ENCODE results near the gene APBB2. TPM values are rescaled to one million over a fixed set of nuclear protein-coding genes. Genes with fewer than 3 reads are reported as not detected.

Gene APBB2
- polyA plus RNA-seq, 12 donors, result 32.7 to 1,075 (median 44.2) TPM

DNA sequence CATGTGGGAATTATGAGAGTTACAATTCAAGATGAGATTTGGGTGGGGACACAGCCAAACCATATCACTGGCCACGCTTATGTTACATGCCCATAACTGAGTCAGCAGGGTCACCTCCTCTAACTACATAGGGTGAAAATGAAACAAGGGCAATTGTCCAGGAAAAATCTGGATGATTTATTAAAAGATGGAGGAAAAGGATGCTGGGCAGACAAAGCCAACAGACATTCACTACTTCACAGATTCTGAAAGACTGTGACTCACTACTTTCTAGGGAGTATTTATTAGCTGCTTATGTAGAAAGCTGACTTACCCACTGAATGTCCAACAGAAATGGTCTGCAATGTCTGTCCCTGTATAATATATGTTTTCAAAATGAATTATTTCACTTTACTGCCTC is 72.4 kb downstream of the APBB2 start:
- peak; percentile 65 for DNase-seq

DNA sequence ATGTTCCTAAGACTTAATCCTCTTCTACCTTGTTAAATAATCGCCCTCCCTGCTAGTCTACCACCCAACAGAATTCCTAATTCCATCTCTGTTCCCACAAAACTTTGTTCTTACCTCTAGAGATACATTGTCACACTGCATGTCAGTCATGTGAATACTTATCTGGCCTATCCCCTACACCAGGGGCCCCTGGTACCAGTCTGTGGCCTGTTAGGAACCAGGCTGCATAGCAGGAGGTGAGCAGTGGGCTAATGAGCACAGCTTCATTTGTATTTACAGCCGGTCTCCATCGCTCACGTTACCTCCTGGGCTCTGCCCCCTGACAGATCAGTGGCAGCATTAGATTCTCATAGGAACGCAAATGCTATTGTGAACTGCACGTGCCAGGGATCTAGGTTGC is 73.9 kb downstream of the APBB2 start:
- DNase-seq, result no peak

DNA sequence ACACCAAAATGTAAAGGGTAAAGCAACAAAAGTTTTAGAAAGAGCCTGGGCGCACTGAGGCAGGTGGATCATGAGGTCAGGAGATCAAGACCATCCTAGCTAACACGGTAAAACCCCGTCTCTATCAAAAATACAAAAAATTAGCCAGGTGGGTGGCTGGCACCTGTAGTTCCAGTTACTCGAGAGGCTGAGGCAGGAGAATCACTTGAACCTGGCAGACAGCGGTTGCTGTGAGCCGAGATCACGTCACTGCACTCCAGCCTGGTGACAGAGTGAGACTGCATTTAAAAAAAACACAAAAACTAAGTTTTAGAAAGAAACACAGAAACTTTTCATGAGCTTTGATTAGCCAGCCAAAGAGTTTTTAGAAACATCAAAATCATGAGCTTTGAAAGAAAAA is 76.5 kb downstream of the APBB2 start:
- no peak for DNase-seq

DNA sequence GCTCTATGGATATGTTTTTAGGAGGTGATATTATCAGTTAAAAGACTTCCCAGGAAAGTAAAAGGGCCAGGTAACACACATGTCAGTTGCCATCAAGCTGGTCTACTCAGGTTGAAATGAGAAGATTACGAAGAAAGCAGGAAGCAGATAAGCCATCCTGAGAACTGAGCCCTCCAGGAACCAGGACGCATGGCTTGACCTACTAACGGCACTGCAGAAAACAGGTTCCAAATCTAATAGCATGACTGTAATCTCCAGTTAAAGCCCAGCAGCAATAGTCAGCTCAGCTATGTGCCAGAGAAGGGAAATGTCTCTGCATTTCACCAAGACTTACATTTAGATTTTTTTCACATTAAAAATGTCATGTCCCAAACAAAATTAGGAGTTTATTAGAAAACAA is 77.9 kb downstream of the APBB2 start:
- no peak for DNase-seq

DNA sequence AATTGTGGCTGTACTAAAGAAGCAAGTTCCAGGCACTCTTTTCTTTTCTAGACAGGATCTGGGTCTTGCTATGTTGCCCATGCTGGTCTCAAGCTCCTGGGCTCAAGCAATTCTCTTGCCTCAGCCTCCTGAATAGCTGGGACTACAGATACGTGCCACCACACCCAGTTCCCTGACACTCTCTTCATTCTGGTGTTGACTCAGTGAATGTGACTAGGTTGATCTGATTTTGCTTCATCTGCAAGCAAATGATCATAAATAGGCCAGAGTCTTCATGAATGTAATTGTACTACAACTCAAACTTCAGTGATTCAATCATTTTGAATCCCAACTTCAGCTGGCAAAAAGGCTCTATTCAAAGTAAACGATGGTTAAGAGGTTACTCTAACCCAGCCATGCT is 78.5 kb downstream of the APBB2 start:
- DNase-seq, result no peak

DNA sequence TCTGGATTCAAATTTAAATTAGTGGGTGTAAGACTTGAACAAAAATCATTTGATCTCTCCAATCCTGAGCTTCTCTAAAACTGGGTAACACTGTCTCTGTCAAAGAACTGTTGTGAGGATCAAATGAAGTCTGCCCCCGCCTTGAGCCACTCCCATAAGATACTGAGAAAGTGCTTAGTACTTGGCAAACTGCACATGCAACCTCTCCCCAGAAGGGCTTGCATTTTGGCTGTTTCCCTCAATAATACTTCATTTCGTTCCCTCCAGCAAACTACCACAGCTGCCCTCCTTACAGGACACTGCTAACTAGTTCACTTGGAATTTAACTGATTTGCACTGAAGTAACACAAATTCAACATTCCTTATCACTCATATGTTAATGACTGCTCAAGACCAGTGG is 79.8 kb downstream of the APBB2 start:
- DNase-seq, result no peak

DNA sequence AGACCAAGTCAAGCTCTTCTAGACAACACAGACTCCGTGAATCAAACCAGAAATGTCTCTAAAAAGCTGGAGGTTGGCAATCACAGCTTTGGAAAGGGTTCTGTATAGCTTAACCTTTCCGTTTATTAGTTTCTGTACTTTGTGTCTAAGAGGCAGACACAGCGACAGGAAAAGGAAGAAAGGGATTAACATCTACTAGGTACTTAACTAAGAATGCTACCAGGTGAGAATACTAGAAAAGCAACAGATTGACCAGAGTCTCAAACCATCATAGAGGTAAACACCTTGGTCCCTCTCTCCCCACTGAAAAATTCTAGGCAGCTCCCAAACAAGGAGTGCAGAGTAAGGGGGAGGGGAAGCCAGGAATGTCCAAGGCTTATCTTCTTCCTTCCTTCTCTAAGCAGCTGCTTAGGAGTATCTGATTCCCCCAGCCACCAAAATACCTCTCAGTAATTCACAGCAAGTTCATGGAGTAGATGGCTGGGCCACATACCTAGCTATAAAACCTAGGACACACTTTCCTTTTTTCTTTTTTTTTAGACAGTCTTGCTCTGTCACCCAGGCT is 80.8 kb downstream of the APBB2 start:
- DNase-seq, result no peak

DNA sequence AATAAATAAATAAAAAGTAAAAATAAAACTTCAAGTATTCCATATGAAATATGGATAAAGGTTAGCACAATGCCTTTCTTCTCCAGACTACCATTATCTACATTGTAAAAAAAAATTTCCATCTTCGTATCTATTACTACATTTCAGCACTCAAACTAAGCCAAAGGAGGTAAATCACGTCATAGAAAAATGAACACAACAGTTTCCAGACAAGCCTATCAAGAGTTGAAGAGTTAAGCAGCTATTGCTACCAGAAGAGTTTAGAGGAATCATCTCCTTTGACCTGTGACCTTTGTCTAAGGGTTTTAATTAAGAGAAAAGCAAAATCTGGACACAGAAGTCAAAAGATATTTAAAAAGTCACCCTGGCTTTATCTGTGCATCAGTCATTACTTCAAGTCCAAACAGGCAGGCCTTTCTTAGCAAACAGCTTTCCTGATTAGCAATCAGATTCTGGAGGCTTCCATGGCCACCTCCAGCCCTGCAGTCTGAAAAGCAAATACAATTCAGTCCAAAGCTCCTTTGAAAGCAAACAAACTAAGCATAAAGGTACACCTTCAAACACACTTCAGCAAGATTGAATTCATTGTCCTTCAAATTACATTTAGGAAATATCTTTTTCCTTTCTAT is 82.2 kb downstream of the APBB2 start:
- DNase-seq, result no peak

DNA sequence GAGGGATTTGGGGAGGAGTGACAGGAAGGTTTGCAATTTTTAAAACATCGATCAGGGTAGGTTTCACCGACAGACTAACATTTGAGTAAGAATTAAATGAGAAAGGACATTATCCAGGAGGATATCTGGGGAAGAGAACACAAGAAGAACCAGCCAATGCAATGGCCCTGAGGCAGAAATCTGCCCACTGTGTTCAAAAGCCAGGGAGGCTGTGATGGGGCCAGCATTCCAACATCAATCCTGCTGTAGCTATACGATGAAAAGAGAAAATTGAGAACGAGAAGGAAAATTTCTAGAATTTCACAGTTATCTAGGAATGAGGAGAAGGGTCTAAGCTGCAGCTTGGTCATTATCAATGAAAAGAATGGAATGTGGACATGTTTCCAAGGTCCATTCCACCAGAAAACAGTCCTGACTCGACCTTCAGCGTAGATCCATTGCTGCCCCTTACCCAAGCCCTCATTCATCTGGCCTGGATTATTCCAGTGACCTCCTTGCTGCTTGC is 84.4 kb downstream of the APBB2 start:
- DNase-seq, result no peak

DNA sequence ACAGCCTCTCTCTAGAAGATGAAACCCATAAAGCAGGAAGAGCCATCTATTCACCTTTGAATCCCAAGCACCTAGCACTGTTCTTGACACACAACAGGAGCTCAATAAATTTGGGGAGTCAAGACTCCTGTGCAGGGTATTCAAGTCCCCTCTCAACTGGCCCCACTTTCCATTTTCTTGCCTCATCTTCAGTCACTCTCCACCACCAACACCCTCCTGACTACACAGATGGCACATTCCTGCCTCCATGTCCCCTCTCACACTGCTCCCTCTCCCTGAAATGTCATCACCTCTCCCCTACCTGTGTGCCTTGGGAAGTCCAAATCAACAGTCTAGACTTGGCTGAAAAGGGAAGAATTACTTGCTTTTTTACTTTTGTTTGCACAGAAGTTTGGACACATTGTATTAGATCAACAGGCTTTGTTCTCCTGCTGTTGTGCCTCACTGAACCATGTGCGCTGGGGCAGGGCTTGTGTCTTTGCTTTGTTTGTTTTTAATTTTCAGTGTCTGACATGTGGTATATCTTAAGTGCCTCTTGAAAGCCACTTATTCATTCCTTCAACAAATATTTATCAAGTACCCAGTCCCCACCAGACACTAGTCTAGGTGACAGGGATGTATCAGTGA is 85.1 kb downstream of the APBB2 start:
- DNase-seq, result no peak

DNA sequence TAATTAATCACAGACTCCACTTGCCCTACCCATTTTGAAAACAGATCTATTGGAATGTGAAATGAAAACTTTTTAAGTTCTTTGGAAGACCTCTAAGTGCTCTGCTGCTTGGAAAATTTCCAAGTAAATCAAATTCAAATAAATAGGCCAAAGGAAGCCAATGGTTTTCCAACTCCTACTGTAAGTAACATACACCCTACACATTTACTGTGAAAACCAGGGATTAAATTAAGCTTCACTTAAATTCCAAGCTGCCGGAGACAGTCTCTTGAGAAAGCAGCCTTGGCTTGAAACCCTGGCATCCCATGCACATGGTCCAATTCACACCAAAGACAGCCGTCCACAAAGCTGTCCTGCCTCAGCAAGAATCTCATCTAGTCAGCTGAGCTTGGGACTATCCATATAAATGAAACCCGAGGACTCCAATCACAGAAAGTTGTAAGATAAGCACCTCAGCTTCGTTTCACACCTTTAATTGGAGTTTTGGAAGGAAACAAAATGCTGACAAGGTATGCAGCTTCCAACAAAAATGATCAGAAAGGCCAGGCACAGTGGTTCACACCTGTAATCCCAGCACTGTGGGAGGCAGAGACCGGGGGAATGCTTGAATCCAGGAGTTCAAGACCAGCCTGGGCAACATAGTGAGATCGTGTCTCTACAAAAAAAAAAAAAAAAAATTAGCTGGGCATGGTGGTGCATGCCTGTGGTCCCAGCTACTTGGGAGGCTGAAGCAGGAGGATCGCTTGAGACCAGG is 88.6 kb downstream of the APBB2 start:
- no peak for DNase-seq

DNA sequence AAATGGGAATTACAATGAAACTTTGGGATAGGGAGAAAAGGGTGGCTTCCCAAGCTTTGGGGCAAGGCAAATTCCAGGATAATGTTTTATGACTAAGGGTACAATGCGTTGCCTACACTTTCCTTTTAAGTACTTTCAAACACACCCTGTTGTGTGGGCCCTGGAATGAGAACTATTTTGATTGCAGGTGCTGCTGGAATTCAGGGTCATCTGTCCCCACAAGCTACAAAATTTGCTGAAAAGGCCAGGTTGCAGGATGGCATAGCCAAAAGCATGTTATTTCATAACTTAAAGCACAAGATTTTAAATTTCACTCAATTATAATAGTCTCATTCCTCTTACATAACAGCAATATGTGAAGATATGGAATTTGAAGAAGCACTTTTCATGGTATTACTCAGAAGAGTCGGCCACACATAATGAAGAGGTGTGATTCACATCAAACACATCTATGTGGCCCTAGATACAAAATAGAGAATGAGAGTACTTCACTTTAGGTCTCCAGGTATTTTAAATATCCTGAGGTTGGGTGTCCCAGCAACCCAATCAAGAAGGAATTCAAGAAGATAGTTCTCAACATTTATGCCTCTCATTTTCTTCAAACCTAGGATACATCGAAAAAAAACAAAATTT is 89.3 kb downstream of the APBB2 start:
- no peak for DNase-seq

DNA sequence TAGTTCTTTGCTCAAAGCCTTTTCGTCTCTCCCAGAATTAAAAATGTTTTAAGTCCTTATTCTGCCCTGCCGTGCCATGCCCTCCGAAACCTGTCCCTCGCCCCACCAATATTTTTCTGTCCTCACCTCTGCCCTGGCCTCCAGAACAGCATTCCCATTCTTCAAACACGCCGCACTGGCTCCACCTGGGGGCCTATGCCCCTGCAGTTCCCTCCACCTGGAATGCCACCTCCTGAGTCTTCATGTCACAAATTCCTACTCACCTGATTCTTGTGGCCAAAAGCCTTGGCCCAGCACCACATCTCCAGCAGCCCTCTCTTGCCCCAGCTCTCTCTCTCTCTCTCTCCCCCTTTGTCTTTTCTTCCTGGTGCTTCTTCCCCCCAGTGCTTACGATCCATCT is 91.6 kb downstream of the APBB2 start:
- no peak for DNase-seq

DNA sequence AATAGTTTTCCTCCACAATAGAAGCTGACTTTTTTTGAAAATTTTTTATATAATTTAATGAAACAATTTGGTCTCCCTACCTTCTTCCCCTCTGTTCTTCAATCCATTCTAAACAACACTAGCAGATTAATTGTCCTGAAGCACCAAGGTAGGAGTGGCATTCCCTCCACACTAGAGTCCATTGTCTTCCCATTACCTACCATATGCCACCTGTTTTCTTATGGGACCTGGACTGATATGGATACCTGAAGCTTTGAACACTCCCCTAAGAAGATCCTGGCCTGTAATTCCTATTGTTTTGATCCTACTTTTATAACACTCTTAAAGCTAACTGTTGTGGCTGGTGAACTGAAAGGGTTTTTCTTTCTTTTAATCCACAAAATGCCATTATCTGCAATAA is 92.0 kb downstream of the APBB2 start:
- DNase-seq, result no peak

DNA sequence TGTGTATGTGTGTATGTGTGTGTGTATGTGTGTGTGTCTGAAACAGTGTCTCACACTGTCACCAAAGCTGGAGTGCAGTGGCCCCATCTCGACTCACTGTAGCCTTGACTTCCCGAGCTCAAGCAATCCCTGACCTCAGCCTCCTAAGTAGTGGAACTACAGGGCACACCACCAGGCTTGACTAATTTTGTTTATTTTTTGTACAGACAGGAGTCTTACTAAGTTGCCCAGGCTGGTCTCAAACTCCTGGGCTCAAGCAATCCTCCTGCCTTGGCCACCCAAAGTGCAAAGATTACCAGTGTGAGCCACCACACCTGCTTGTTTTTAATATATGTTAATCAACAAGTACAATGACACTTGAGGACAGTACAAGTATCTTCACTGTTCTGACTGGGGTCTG is 92.4 kb downstream of the APBB2 start:
- no peak for DNase-seq

DNA sequence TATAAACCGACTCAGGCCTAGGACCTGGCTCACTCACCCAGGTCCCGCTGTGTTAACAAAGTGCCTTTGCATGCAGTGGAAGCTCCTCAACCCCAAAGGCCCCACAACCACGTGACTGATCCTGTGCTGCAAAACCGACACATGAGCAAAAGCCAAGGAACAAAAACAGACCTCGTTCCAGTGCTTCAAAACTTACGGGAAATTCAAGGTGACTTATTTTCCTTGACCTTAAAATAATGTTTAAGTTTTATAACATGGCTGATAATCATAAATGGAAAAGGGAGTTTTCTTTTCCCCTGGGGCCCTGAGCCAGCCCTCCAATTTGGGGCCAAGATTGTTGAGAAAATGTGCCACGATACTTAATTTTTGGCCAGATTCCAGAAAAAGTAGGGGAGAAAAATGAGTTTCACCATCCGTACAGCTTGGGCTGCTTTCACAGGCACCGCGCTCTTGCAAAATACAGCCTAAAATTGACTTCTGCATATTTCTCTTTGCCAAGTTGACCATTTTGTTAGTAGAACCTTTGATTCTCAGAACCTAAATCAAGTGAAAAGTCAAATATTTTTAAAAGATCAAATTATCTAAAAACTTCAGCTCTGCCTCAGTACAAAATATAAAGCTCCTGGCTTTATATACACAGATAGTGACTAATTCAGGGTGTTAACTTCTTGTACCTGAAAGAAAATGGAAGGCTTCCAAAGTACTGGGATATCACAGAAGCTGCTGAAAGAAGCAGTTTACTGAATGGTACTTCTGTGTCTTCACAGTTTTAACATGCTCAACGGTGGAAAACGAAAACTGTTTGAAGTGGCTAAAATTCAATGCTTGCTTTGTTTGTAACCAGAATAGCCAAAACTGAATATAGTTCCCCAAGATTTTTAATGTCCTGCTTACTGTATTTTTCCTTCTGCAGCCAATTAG is 93.8 kb downstream of the APBB2 start:
- DNase-seq, result peak; percentile 48

DNA sequence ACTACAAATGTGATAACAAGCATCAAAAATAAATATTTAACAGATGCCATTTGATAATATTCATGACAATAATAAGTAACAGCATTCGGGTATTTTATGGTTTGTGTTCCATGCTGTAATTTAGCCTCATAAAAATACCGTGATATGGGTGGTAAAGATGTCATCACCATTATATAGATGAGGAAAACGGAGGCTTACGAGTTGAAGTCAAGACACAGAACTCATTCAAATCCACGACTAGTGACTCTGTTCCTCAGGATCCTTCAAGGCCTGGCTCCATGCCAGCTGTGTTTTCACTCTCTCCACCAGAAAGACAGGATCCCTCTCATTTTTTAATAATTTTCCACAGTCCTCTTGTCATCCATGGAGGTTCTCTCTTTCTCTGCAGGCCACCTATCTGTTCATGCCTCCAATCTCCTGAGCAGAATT is 94.5 kb downstream of the APBB2 start:
- DNase-seq, result no peak

DNA sequence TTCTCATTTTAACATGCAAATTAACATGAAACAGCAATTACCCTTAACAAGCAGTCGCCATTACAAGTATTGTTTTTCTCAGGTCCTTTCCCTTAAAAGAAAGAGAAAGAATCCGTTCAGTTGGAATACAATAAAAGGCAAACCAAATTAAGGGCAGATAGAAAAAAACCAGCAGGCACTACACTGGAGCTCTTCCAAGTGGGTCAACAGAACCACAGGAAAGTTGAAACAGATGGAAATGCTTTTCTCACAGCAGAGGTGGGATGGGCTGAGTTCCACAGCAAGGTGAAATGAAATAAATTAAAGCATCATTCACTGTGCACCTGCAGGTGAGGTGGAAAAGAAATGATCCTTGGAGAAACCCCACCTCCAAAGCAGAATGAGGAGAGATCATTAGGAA is 102.6 kb downstream of the APBB2 start:
- no peak for DNase-seq

DNA sequence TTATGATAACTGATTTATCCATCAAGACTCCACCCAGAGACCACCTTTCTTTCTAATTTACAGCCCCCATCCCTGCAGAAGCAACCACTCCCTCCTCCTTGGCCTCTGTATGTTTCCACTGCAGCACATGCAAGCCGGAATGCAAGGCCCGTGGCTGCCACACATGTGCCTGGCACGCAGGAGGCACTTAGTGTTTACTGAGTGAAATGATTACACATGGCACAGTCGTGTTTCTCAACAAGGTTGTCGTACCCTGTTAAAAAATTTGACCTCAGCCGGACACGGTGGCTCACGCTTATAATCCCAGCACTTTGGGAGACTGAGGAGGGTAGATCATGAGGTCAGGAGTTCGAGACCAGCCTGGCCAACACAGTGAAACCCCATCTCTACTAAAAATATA is 104.3 kb downstream of the APBB2 start:
- DNase-seq, result no peak

DNA sequence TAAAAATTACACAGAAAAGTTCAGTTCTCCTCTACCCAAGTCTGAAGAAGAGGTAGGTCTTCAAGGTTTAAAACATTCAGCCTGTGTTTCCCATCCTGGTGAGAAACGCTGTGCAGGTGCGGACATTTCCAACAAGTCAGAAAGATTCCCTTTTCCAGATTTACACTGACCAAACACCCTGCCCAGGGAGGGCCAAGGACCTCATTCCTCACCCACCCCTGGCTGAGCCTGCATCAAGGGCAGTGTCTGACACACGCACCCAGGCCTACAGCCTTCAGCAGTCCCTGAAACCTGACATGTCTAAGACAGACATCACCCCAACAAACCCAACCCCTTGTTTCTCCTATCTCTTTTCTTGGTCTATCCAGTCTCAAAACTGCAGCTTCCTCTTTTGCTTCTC is 105.9 kb downstream of the APBB2 start:
- no peak for DNase-seq

Data from muscle of arm (tissue), 12 donors.